CD8-positive, alpha-beta memory T cell (primary cell): ENCODE results near the gene SLC26A4. TPM values are rescaled to one million over a fixed set of nuclear protein-coding genes. Genes with fewer than 3 reads are reported as not detected.

Experiments
- CTCF ChIA-PET: fragments of 350-600 bp; sonication (Branson Sonifier 250); formaldehyde crosslinking; loops from one replicate; lab custom pipeline; 2021; ENCODE audit warnings: antibody characterized with exemption; lab: Charles Lee
- POLR2A ChIA-PET: fragments of 350-600 bp; sonication (Branson Sonifier 250); formaldehyde crosslinking; loops from one replicate; lab custom pipeline; 2021; ENCODE audit warnings: antibody characterized with exemption; lab: Charles Lee
- DNase-seq, 5 donors: peaks; one replicate each; pipeline versions ENCODE4 v3.0.0 to v3.0.0-alpha.2; 2020 to 2022; ENCODE audit warnings: mixed read lengths in 1 of 5
- H3K27ac ChIP-seq: one replicate; pipeline ENCODE4 v1.7.0; 2013; ENCODE audit warnings: low read depth, mild to moderate bottlenecking, low read length, moderate library complexity
- H3K27me3 ChIP-seq: 2 replicates; pipeline ENCODE4 v1.7.0; 2013; ENCODE audit warnings: low read length, mild to moderate bottlenecking; ENCODE audit not compliant: insufficient read depth, poor library complexity, severe bottlenecking
- H3K36me3 ChIP-seq: 2 replicates; pipeline ENCODE4 v1.7.0; 2013; ENCODE audit warnings: mild to moderate bottlenecking, low read length, moderate library complexity; ENCODE audit not compliant: insufficient read depth
- H3K4me1 ChIP-seq: 2 replicates; pipeline ENCODE4 v1.7.0; 2013; ENCODE audit warnings: mild to moderate bottlenecking, low read length, moderate library complexity; ENCODE audit not compliant: insufficient read depth
- H3K4me3 ChIP-seq: 2 replicates; pipeline ENCODE4 v1.7.0; 2013; ENCODE audit warnings: mild to moderate bottlenecking, low read length
- H3K9me3 ChIP-seq: 2 replicates; pipeline ENCODE4 v1.7.0; 2013; ENCODE audit warnings: mild to moderate bottlenecking, low read length
- H3K27ac Mint-ChIP-seq, 8 donors: one replicate each; pipeline ENCODE4 v1.8.0; 2020 to 2021; ENCODE audit warnings: mixed read lengths in 8 of 8, mild to moderate bottlenecking in 6 of 8, inconsistent platforms in 3 of 8, moderate library complexity in 3 of 8
- H3K27me3 Mint-ChIP-seq, 2 donors: one replicate each; pipeline ENCODE4 v1.8.0; 2020 to 2021; ENCODE audit warnings: mixed read lengths in 2 of 2, mild to moderate bottlenecking in 1 of 2, moderate library complexity in 1 of 2
- H3K36me3 Mint-ChIP-seq, 3 donors: one replicate each; pipeline ENCODE4 v1.8.0; 2020 to 2021; ENCODE audit warnings: mixed read lengths in 3 of 3, inconsistent platforms in 1 of 3, mild to moderate bottlenecking in 1 of 3
- H3K4me1 Mint-ChIP-seq, 3 donors: one replicate each; pipeline ENCODE4 v1.8.0; 2020 to 2021; ENCODE audit warnings: mixed read lengths in 3 of 3, inconsistent platforms in 1 of 3, mild to moderate bottlenecking in 1 of 3
- H3K4me3 Mint-ChIP-seq, 7 donors: one replicate each; pipeline ENCODE4 v1.8.0; 2020 to 2021; ENCODE audit warnings: mixed read lengths in 7 of 7, mild to moderate bottlenecking in 6 of 7, moderate library complexity in 4 of 7, inconsistent platforms in 2 of 7
- H3K9me3 Mint-ChIP-seq, 5 donors: one replicate each; pipeline ENCODE4 v1.8.0; 2020 to 2022; ENCODE audit warnings: mixed read lengths in 5 of 5, mild to moderate bottlenecking in 3 of 5, moderate library complexity in 2 of 5, inconsistent platforms in 1 of 5
- polyA plus RNA-seq: library from polyadenylated mRNA; unstranded; fragments of 300-500 nt; fragmentation: Illumina TruSeq; gene quantifications from one replicate; pipeline ENCODE4 v1.2.3, GENCODE V29; 2021
- total RNA-seq, 2 experiments: library from RNA; stranded (reverse); gene quantifications; one replicate each; pipeline ENCODE4 v1.2.3, GENCODE V29; 2021

SLC26A4 gene
- total and polyA plus RNA-seq, 3 experiments from 2014 or later = 0.78 to 2.1 TPM; not detected in 1

DNA sequence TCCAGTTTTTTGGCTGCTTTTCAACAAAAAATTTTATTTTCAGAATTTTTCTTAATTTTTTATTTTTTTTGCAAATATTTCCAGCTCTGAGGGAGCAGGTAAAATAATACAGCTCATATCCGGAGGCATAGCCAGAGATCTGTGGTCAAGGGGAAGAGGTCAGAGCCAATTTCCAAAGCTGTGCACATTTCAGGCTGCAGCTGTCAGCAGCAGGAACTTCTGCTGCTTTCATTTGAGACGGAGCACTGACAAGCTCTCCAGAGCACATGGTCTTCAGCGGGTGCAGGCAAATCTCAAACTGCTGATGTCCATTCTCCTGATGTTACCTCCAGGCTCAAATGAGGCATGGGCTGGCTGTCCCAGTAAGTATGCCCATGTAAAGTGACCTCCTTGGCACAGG is 31.1 kb downstream of the SLC26A4 start:
- H3K36me3 ChIP-seq = no peaks in the 10 kb centered on the region
- Mint-ChIP-seq H3K4me1 (no peaks in the 10 kb centered on the region), H3K4me3 (no peak overlapping the region), H3K9me3 (no peaks in the 10 kb centered on the region), H3K27ac (no peak overlapping the region), H3K36me3 (no peaks in the 10 kb centered on the region), H3K27me3 (peaks cover 6 to 38% of the 10 kb centered on the region in 2 donors)
- CTCF ChIA-PET = no interaction called here
- H3K9me3 ChIP-seq = no peaks in the 10 kb centered on the region
- no peak overlapping the region for H3K27ac ChIP-seq
- DNase-seq = no peak
- no peaks in the 10 kb centered on the region for H3K4me1 ChIP-seq
- no peaks in the 10 kb centered on the region for H3K27me3 ChIP-seq
- no peak overlapping the region for H3K4me3 ChIP-seq
- POLR2A ChIA-PET = no interaction called here

- Histone ChIP-seq H3K4me3 (no peak overlapping the region), H3K4me1 (no peaks in the 10 kb centered on the region), H3K27ac (no peak overlapping the region), H3K36me3 (no peaks in the 10 kb centered on the region), H3K27me3 (no peaks in the 10 kb centered on the region), H3K9me3 (no peaks in the 10 kb centered on the region)
- no peaks in the 10 kb centered on the region for H3K36me3 Mint-ChIP-seq
- H3K4me1 Mint-ChIP-seq = no peaks in the 10 kb centered on the region
- no peak overlapping the region for H3K4me3 Mint-ChIP-seq
- POLR2A ChIA-PET = no interaction called here
- peaks cover 3 to 38% of the 10 kb centered on the region in 2 donors for H3K27me3 Mint-ChIP-seq
- DNase-seq = no peak
- H3K27ac Mint-ChIP-seq = no peak overlapping the region
- CTCF ChIA-PET = no interaction called here
- no peaks in the 10 kb centered on the region for H3K9me3 Mint-ChIP-seq
Observed at GRCh38 chr7:107692501-107692900, 31.9 kb downstream of the SLC26A4 start.

- Histone ChIP-seq H3K4me1 (no peaks in the 10 kb centered on the region), H3K4me3 (no peak overlapping the region), H3K27ac (no peak overlapping the region), H3K36me3 (no peaks in the 10 kb centered on the region), H3K9me3 (no peaks in the 10 kb centered on the region), H3K27me3 (no peaks in the 10 kb centered on the region)
- no peak overlapping the region for H3K27ac Mint-ChIP-seq
- no peaks in the 10 kb centered on the region for H3K9me3 Mint-ChIP-seq
- peaks cover 3 to 38% of the 10 kb centered on the region in 2 donors for H3K27me3 Mint-ChIP-seq
- H3K36me3 Mint-ChIP-seq = no peaks in the 10 kb centered on the region
- H3K4me1 Mint-ChIP-seq = no peaks in the 10 kb centered on the region
- DNase-seq = no peak
- ChIA-PET CTCF (no interaction called here), POLR2A (no interaction called here)
- no peak overlapping the region for H3K4me3 Mint-ChIP-seq
Observed at GRCh38 chr7:107693396-107693795, 32.8 kb downstream of the SLC26A4 start.

GRCh38 chr7:107694386-107694785 is 33.8 kb downstream of the SLC26A4 start:
- Histone ChIP-seq H3K27me3 (no peaks in the 10 kb centered on the region), H3K9me3 (no peaks in the 10 kb centered on the region), H3K36me3 (no peaks in the 10 kb centered on the region), H3K27ac (no peak overlapping the region), H3K4me3 (no peak overlapping the region), H3K4me1 (no peaks in the 10 kb centered on the region)
- ChIA-PET POLR2A (no interaction called here), CTCF (no interaction called here)
- no peaks in the 10 kb centered on the region for H3K9me3 Mint-ChIP-seq
- no peaks in the 10 kb centered on the region for H3K4me1 Mint-ChIP-seq
- DNase-seq = no peak
- H3K27me3 Mint-ChIP-seq = peaks cover 3 to 33% of the 10 kb centered on the region in 2 donors
- H3K36me3 Mint-ChIP-seq = no peaks in the 10 kb centered on the region
- no peak overlapping the region for H3K4me3 Mint-ChIP-seq
- H3K27ac Mint-ChIP-seq = no peak overlapping the region

DNA sequence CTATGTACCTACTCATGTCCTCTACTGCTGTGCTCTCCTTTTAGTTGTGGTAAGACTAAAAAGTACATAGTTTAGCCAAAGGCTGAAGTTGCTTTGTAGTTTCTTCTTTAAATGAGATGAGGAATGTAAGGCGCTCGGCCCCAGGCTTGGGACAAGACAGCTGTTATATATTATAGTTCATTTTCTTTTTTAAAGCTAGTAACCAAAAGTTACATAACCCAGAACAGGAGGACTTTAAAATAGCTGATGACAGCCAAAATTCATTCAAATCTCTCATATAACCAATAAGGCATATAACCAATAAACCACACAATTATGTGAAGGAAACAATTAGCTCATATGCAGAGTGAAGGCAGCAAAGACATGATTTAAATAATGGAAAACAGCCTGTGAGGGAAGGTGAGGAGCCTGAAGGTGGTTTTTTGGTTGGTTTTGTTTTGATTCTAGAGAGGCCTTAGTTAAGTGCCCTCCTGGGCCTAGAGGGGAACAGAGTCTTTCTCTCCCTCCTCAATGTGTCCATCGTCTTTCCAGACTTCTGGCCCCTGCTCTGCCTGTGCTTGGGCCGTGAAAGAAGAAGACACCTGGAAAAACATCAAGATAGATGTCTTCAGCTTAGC is 35.8 kb downstream of the SLC26A4 start:
- H3K4me3 ChIP-seq = no peak overlapping the region
- Mint-ChIP-seq H3K36me3 (no peaks in the 10 kb centered on the region), H3K4me1 (no peaks in the 10 kb centered on the region), H3K4me3 (no peak overlapping the region), H3K27ac (no peak overlapping the region), H3K27me3 (peaks cover 4 to 34% of the 10 kb centered on the region in 2 donors), H3K9me3 (no peaks in the 10 kb centered on the region)
- no peak overlapping the region for H3K27ac ChIP-seq
- no peaks in the 10 kb centered on the region for H3K27me3 ChIP-seq
- no peak for DNase-seq
- ChIA-PET CTCF (interaction anchor here (0.9 kb wide), 1 partner anchor 14 kb away, joined by 3 read pairs; no protein-coding TSS in a partner anchor), POLR2A (no interaction called here)
- H3K4me1 ChIP-seq = no peaks in the 10 kb centered on the region
- H3K9me3 ChIP-seq = no peaks in the 10 kb centered on the region
- H3K36me3 ChIP-seq = no peaks in the 10 kb centered on the region

DNA sequence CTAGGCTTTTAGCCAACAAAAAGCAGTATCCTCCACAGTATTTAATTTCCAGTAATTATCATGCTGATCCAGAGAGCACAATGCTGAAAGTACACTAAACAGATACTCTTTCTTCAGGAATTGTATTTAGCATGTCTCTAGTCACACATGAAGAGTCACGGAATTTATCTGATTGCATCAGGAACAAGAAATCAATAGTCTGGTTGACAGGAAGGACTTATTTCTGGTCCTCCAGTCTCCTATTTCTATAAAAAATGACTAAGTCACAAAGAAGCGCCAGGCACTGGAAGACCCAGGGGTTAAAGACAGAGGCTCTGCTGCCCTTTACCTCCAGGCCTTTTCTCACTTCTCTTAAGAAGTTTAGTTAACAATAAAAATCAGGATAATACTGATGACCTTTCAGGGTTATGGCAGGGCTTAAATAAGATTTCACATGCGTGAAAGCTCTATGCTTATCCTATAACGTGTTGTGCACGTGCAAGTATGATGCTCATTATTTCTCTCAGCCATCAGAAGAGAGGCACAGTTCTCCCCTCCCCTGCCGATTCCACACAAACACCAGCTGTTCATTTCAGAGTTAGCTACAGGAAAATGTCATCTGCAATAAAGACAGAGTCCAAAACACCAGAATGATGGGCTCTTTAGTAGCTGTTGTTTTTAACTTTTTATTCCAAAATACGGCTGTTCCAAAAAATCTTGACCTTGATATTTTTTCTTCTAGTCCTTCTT is 36.9 kb downstream of the SLC26A4 start:
- Mint-ChIP-seq H3K27ac (no peak overlapping the region), H3K36me3 (no peaks in the 10 kb centered on the region), H3K4me3 (no peak overlapping the region), H3K9me3 (no peaks in the 10 kb centered on the region), H3K4me1 (no peaks in the 10 kb centered on the region), H3K27me3 (peaks cover 4 to 35% of the 10 kb centered on the region in 2 donors)
- no peak for DNase-seq
- ChIA-PET POLR2A (no interaction called here), CTCF (no interaction called here)
- H3K27me3 ChIP-seq = no peaks in the 10 kb centered on the region
- H3K4me3 ChIP-seq = no peak overlapping the region
- no peak overlapping the region for H3K27ac ChIP-seq
- no peaks in the 10 kb centered on the region for H3K9me3 ChIP-seq
- no peaks in the 10 kb centered on the region for H3K4me1 ChIP-seq
- no peaks in the 10 kb centered on the region for H3K36me3 ChIP-seq

DNA sequence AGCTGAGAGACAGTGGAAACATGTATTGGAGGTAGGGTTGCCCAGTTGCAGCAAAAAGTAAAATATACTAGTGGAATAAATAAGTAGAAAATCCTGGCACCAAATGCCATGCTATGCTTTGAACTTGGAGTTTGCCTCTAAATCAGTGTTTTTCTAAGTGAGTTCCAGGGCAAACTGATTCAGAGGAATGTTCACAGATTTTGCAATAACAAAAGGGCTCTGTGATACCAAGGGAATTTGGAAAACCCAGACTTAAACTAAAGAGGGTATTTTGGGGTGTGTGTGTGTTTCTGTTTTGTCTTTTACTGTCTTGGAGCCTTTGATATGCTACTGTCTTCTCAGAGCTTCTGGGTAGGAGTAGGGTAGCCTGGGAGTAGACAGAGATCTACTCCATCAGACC is 39.9 kb downstream of the SLC26A4 start:
- Histone ChIP-seq H3K4me1 (no peaks in the 10 kb centered on the region), H3K4me3 (no peak overlapping the region), H3K9me3 (no peaks in the 10 kb centered on the region), H3K36me3 (no peaks in the 10 kb centered on the region), H3K27ac (no peak overlapping the region), H3K27me3 (no peaks in the 10 kb centered on the region)
- peaks cover 4 to 19% of the 10 kb centered on the region in 2 donors for H3K27me3 Mint-ChIP-seq
- peaks cover 0 to 5% (median 2%) of the 10 kb centered on the region in 3 donors for H3K4me1 Mint-ChIP-seq
- no peak overlapping the region for H3K4me3 Mint-ChIP-seq
- ChIA-PET CTCF (no interaction called here), POLR2A (no interaction called here)
- H3K27ac Mint-ChIP-seq = no peak overlapping the region
- H3K9me3 Mint-ChIP-seq = no peaks in the 10 kb centered on the region
- no peak for DNase-seq
- no peaks in the 10 kb centered on the region for H3K36me3 Mint-ChIP-seq

DNA sequence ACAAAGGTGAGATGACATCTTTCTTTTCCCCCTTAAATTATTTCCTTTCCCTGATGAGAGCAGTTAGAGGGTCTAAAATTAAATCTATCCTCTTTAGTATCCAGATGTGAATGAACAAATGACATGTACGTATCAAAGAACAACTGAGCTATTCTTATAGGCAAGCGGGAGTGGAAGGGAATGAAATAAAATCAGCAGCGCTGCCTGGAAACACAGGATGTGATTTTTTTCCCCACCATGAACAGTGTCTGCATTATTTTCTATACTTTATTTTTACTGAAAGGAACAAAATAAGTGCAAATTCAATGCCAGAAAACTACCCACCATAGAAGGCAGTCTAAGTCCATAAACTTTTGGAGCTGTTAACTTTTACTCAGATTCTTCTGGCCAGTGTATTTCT is 40.6 kb downstream of the SLC26A4 start:
- Mint-ChIP-seq H3K36me3 (no peaks in the 10 kb centered on the region), H3K4me1 (peaks cover 0 to 5% (median 2%) of the 10 kb centered on the region in 3 donors), H3K9me3 (no peaks in the 10 kb centered on the region), H3K27me3 (peaks cover 4 to 19% of the 10 kb centered on the region in 2 donors), H3K27ac (no peak overlapping the region), H3K4me3 (no peak overlapping the region)
- DNase-seq = no peak
- no peak overlapping the region for H3K27ac ChIP-seq
- H3K36me3 ChIP-seq = no peaks in the 10 kb centered on the region
- H3K4me3 ChIP-seq = no peak overlapping the region
- CTCF ChIA-PET = no interaction called here
- no peaks in the 10 kb centered on the region for H3K27me3 ChIP-seq
- H3K4me1 ChIP-seq = no peaks in the 10 kb centered on the region
- H3K9me3 ChIP-seq = no peaks in the 10 kb centered on the region
- POLR2A ChIA-PET = no interaction called here
